ENCODE measurements around the gene PTMA. TPM values are rescaled to one million over a fixed set of nuclear protein-coding genes. Genes with fewer than 3 reads are reported as not detected.
A peak's percentile ranks its signal among the peaks of the same experiment; 100 is the strongest.

The PTMA gene
- total and polyA plus RNA-seq, 9 of the 15 experiments (the other 6 are each of a cell fraction or from before 2014, with no cell fraction given), result 429 to 2,322 (median 1,578) TPM

- TF ChIP-seq SRF (CRISPR knock-in tag; IDR thresholded peaks at IDR 0.05) (no peak), CEBPB (tag; IDR thresholded peaks at IDR 0.05) (no peak), STAG1 (CRISPR knock-in tag; IDR thresholded peaks at IDR 0.05; ENCODE audit: borderline replicate concordance) (peak; percentile 21; the same call in 1 of the 2 replicates), REST (IDR thresholded peaks at IDR 0.05; ENCODE audit: borderline replicate concordance) (peak; percentile 83), REST (CRISPR knock-in tag; IDR thresholded peaks at IDR 0.05; ENCODE audit: low read depth) (no peak), ZC3H8 (IDR thresholded peaks at IDR 0.05) (no peak), DIDO1 (tag; IDR thresholded peaks at IDR 0.05; ENCODE audit: low read depth) (no peak), MCM5 (IDR thresholded peaks at IDR 0.05; ENCODE audit: low read depth) (no peak), ZNF699 (CRISPR knock-in tag; IDR thresholded peaks at IDR 0.05; ENCODE audit: insufficient replicate concordance) (no peak), U2AF2 (optimal IDR thresholded peaks at IDR 0.05; ENCODE audit: low read depth, low read length) (no peak), CBFB (CRISPR knock-in tag; IDR thresholded peaks at IDR 0.05) (no peak), HBP1 (CRISPR knock-in tag; IDR thresholded peaks at IDR 0.05) (0 out of 2 replicates have a peak, but pooled peaks have one; percentile 26), TAL1 (IDR thresholded peaks at IDR 0.05) (no peak), USF2 (CRISPR knock-in tag; IDR thresholded peaks at IDR 0.05) (no peak), KLF16 (IDR thresholded peaks at IDR 0.05) (0 out of 2 replicates have a peak, but pooled peaks have one; percentile 25), MAZ (CRISPR knock-in tag; conservative IDR thresholded peaks at IDR 0.05 in 1 of 2, IDR thresholded peaks at IDR 0.05 in 1 of 2) (0 out of 4 replicates have a peak, but pooled peaks of 1 of the 2 experiments have one; percentile 19)
Measured at GRCh38 chr2:231677632-231678104, 30.7 kb upstream of the PTMA start (continued).

Data from K562 (cell line).